GM18526 (cell line): ENCODE results near the gene HSD17B11.

ENCODE experiments used
- POLR2A ChIP-seq: IDR thresholded peaks from 3 replicates; pipeline ENCODE4 v1.6.1; 2011; ENCODE audit not compliant: insufficient read length; ENCODE audit errors: extremely low read depth

HSD17B11 gene

GRCh38 chr4:87390891-87391575, at the start of gene HSD17B11:
HSD17B11 (minus strand) TSS chr4:87391188; CDS start chr4:87391070, 118 bp downstream.
- peak; percentile 86 for TF ChIP-seq POLR2A

GRCh38 chr4:87433342-87433741, 42.4 kb upstream of the HSD17B11 start:
- TF ChIP-seq POLR2A: no peak

- TF ChIP-seq POLR2A: no peak
Measured at GRCh38 chr4:87430038-87430437, 39.0 kb upstream of the HSD17B11 start.

GRCh38 chr4:87428979-87429378, 38.0 kb upstream of the HSD17B11 start:
- TF ChIP-seq POLR2A: no peak

GRCh38 chr4:87427518-87427868, 36.5 kb upstream of the HSD17B11 start:
- TF ChIP-seq POLR2A: no peak

- TF ChIP-seq POLR2A: no peak
Measured at GRCh38 chr4:87426865-87427517, 36.0 kb upstream of the HSD17B11 start.

GRCh38 chr4:87425711-87426110, 34.7 kb upstream of the HSD17B11 start:
- TF ChIP-seq POLR2A: no peak

- TF ChIP-seq POLR2A: no peak
Measured at GRCh38 chr4:87423317-87424098, 32.5 kb upstream of the HSD17B11 start.

- peak; percentile 74 for TF ChIP-seq POLR2A
Measured at GRCh38 chr4:87422104-87423052, 31.4 kb upstream of the HSD17B11 start, which contains the start of gene NUDT9. NUDT9 (plus strand) TSS chr4:87422573; CDS start chr4:87422906, 333 bp downstream.

GRCh38 chr4:87420276-87420830, 29.4 kb upstream of the HSD17B11 start:
- TF ChIP-seq POLR2A: no peak

GRCh38 chr4:87419578-87420249, 28.7 kb upstream of the HSD17B11 start:
- no peak for TF ChIP-seq POLR2A

- TF ChIP-seq POLR2A: no peak
Measured at GRCh38 chr4:87416965-87417364, 26.0 kb upstream of the HSD17B11 start.

GRCh38 chr4:87414816-87415215, 23.8 kb upstream of the HSD17B11 start:
- no peak for TF ChIP-seq POLR2A

- no peak for TF ChIP-seq POLR2A
Measured at GRCh38 chr4:87410679-87411078, 19.7 kb upstream of the HSD17B11 start.

GRCh38 chr4:87410157-87410556, 19.2 kb upstream of the HSD17B11 start:
- no peak for TF ChIP-seq POLR2A
